ENCODE data around the gene CCL25.

Gene CCL25

DNA sequence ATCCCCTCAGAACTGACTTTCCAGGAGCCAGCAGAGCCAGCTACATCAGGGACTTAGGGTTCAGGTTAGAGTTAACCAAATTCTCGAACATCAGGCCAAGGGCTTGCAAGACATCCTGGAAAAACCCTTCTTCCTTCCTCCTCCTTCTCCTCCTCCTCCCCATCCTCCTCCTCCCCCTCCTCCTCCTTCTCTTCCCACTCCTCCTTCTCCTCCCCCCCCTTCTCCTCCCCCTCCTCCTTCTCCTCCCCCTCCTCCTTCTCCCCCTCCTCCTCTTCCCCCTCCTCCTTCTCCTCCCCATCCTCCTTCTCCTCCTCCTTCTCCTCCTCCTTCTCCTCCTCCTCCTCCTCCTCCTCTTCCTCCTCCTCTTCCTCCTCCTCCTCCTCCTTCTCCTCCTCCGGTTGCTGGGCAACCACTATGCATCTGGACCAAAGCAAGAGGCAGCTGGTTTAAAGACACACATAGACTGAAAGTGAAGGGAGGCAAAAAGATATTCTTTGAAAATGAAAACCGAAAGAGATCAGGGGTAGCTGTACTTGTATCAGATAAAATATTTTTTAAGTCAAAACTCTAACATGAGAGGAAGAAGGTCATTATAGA, 5.9 kb upstream of the CCL25 start:
- DNase-seq: no peak

DNA sequence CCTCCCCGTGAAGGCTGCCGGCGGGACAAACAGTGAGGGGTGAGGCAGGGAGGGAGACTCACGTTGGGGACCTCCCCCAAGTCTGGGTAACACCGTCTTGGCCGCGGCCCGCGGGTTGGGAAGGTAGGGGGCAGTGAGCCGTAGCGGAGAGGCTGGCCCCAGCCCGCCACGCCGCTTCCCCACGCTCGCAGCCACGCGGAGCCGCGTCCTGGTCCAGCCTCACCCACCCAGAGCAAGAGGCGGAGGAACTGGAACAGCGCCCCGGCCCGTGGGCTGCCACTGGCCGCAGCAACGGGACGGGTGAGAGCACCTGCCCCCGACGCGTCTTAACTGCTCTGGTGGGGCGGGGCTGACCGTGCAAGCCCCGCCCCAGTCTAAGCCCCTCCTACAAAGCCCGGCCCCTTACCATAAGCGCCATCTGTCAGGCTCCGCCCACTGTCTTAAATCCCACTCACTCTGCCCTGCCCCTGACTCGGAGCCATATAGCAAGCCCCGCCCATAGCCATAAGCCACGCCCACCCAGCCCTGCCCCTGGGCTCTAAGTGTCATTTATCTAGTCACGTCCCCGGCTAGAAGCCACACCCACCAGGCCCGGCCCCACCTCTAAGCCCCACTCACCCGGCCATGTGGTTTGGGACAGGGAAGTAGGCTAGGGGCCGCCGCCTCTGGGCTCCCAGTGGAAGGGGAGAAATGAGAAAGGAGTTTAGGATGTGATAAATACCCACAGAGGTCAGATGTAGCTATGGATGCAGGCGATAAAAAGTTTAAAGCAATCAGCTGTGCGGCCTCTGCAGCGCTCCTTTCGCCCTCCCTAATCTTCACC, 2.1 kb upstream of the CCL25 start:
- peak; percentile 93 for DNase-seq

DNA sequence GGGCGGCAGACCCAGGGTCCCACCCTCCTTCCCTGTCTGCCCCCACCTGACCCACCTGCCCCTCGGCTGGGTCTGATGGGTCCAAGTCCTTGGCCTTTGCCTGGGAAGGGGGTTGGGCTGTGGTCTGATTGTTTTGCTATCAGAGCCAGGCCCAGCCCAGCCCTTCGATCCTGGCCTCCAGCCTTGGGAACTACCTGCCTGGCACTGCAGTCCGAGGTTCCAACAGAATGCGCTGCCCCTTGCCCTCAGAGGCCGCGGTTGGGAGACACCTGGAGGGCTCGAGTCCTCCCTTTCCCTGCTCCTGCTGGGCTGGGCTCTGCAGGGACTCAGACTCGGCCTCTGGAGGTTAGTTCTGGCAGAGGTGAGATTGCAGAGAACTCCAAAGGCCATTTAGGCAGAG, 1.6 kb downstream of the CCL25 start:
- no peak for DNase-seq

DNA sequence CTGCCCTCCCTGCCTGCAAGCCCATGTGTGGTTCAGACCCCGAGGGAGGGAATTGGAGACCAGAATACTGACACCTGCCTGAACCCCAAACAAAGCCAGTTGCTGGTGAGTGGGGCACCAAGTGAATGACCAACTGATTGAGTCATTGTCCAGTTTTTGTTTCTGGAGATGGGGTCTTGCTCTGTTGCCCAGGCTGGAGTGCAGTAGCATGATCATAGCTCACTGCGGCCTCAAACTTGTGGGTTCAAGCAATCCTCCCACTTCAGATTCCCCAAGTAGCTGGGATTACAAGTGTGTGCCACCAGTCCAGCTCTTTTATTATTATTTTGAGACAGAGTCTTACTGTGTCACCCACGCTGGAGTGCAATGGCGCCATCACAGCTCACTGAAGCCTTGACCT, 4.0 kb downstream of the CCL25 start:
- DNase-seq: no peak

DNA sequence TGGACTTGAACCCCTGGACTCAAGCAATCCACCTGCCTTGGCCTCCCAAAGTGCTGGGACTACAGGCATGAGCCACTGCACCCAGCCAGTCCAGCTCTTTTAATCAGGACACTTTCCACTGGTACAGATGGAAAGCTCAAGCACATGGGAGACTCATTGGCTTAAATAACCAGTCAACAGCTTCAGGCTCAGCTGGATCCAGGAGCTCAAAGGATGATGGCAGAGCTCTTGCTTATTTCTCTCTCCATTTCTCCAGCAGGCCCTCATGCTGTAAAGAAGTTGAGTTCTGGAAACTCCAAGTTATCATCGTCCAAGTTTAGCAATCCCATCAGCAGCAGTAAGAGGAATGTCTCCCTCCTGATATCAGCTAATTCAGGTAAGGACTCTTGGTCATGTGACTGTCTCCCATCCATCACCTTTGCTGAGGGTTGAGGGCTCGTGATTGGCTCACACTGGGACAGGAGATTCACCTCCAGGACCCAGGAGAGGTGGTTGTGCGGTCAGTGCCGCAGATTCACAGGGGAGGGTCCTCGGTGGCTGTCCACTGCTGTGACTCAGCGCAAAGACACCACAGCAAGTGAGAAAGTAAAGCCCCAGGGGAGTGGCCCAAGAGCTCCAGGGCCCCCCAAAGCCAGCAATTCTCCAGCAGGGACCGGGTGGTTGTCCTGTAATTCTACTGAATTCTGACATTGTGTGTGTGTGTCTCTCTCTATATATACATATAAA, 5.1 kb downstream of the CCL25 start:
- no peak for DNase-seq

DNA sequence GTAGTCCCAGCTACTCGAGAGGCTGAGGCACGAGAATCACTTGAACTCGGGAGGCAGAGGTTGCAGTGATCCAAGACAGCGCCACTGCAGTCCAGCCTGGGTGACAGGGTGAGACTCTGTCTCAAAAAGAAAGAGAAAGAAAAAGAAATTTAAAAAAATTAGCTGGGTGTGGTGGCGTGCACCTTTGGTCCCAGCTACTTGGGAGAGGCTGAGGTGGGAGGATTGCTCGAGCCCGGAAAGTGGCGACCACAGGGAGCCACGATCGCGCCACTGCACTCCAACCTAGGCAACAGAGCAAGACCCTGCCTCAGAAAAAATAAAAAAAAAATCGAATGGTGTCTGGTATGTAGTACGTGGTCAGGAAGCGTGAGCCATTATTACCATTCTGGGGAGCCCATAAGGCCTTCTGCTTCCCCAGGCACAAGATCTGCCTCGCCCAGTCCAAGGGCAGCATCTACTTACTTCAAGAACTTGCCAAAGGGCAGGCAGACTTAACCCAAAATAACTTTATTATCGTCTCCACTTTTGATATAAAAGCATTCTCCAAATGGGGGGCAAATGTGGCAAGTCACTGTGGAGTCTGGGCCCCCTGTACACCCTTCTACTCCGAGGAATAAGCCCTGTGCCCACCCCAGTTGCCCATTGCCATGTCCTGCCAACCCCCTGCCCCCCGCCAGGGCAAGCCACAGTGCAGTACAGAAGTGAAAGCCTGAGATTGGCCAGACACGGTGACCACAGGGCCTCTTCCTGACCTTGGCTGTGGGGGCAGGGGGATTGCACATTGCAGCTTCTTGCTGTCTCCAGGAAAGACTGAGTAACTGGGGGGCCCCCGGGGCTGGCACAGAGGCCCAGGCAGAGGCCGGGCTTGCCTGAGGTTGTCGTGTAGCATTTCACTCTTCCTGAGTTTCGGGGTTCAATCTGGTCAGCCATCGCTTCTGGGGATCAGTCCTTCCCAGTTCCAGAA, 12.6 kb downstream of the CCL25 start:
- no peak for DNase-seq

DNA sequence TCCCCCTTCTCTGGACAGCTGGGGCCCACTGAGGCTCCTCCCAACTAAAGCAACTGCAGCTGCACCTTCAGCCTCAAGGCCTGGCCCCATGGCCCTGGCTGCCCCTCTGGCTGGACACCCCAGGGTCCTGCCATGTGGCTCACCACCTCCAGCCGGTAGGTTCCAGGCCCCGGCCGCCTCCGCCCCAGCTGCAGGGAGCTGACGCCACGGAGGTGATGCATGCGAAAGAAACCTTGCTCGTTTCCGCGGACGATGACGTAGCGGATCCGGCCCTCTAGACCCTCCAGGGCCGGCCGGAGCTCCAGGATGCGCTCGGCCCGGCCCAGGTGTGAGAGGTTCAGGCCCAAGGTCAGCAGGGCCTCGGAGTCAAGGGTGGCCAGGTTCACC, 13.3 kb downstream of the CCL25 start:
- no peak for DNase-seq

DNA sequence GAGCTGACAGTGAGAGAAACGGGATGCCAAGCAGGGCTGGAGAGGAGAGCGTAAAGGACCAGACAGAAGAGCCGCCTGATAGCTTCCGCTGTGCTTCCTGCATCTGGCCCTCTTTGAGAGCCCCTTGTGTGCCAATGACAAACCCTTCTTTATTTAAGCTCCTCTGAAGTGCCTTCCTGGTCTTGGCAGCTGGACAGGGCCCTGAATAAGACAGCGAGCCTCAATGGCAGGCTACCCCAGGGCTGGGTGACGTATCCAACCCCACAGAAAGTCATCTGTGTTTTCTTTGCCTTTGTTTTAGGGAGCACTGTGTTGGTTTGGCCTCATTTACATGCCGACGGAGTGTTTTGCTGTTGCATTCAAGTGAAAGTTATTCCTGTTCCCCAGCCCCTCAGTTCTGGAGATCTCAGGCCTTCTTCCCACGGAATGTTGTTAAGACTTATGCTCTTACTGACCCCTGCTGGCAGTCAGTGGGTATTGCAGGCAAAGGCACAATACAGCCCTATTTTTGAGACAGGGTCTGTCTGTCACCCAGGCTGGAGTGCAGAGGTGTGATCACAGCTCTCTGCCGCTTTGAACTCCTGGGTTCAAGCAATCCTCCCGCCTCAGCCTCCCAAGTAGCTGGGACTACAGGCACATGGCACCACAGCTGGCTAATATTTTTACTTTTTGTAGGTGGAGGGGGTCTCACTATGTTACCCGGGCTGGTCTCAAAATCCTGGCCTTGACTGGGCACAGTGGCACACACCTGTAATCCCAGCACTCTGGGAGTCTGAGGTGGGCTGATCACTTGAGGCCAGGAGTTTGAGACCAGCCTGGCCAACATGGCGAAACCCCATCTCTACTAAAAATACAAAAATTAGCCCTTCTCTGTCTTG, 16.8 kb downstream of the CCL25 start:
- DNase-seq: no peak

DNA sequence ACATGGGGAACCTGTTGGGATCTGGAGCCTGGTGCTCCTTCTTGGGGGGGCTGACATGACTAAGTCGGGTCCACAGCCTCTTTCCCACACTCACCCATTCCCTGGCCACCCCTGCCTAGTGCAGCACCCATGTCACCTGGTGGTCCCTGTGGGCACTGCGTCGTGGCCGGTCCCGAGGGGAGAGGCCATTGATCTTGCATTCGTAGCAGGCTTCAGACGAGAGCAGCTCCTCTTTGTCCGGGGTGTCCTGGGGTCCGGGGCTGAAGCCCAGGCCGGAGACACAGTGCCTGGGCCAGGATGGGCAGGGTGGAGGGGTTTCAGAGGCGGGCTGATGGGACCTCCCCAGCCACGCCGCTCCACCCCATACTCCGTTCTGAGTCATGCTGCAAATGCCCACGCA, 19.4 kb downstream of the CCL25 start:
- no peak for DNase-seq

DNA sequence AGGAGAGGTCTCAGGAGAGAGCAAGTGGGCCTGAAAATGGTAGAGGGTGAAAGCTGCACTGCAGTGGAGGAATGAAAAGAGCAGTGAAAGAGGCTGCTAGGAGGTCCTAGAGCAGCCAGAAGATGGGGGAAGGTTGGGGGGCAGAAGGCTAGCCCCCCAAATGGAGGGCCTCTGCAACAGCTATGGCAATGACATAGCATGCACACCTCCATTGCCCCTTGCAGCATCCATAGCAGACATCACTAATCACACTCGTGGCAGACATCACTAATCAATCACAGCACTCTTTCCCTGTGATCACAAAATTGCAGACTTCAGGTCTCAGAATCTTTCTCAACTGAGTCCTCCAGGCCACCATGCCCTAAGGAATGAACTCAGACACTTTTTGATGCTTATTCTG, 21.9 kb downstream of the CCL25 start:
- DNase-seq: no peak

DNA sequence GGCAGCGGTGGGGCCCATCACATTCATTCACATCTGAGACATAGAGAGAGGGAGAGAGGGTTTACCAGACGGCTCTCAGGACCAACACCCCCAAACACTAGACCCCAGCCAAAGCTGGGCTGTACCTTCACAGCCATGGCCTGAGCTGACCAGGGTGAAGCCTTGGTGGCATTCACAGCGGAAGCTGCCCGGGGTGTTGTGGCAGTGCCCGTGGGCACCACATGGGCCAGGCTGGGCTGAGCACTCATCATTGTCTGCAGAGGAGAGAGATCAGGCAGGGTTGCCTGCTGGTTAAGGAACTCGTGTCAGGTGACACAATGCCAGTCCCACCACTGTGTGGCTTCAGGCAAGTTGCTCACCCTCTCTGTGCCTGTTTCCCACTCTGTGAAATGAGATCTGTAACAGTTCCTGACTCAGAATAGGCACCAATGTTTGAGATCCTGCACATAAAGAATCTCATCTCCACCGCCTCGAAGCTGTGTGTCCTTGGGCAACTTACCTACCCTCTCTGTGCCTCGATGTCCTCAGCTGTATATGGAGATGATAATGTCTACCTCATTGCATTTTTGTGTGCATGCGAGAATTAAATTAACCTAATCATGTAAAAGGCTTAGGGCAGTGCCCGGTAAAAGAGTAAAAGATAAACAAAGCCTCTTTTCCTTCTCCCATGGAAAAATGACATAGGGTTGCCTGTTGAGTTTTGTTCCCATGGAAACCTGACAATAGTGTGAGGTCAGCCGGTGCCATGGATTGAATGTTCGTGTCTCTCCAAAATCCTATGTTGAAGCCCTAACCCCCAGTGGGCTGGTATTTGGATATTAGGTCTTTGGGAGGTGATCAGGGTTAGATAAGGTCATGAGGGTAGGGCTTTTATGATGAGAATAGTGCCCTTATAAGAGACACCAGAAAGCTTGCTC, 22.9 kb downstream of the CCL25 start:
- no peak for DNase-seq

DNA sequence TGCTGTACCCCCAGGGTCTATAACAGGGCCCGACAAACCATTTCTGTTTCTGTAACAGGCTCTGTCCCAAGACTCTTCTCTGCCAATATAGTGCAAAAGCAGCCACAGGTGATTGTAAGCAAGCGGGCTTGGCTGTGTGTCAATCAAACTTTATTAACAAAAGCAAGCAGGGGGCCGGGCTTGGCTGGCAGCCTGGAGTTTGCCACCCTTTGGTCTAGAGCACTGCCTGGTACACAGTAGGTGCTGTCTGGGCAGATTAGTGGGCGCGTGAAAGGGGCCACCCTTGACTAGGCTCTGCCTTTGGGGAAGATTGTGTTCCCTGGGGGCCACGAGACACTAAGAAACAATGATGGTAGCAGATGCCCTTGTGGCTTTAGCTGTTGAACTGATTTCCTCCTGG, 27.4 kb downstream of the CCL25 start:
- DNase-seq: no peak

DNA sequence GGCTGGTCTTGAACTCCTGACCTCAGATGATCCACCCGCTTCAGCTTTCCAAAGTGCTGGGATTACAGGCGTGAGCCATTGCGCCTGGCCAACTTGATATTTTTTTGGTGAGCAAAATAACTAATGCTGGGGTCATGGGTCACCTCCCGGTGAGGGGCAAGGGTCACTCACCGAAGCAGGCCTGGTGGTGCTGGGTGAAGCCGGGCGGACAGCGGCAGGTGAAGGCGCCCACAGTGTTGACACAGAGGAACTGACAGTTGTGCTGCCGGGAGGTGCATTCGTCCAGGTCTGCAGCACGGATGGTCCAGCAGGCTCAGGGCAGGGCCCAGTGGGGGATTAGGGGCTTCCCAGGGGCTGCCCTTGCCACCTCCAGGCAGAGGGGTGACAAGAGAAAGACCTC, 28.3 kb downstream of the CCL25 start:
- DNase-seq: no peak

DNA sequence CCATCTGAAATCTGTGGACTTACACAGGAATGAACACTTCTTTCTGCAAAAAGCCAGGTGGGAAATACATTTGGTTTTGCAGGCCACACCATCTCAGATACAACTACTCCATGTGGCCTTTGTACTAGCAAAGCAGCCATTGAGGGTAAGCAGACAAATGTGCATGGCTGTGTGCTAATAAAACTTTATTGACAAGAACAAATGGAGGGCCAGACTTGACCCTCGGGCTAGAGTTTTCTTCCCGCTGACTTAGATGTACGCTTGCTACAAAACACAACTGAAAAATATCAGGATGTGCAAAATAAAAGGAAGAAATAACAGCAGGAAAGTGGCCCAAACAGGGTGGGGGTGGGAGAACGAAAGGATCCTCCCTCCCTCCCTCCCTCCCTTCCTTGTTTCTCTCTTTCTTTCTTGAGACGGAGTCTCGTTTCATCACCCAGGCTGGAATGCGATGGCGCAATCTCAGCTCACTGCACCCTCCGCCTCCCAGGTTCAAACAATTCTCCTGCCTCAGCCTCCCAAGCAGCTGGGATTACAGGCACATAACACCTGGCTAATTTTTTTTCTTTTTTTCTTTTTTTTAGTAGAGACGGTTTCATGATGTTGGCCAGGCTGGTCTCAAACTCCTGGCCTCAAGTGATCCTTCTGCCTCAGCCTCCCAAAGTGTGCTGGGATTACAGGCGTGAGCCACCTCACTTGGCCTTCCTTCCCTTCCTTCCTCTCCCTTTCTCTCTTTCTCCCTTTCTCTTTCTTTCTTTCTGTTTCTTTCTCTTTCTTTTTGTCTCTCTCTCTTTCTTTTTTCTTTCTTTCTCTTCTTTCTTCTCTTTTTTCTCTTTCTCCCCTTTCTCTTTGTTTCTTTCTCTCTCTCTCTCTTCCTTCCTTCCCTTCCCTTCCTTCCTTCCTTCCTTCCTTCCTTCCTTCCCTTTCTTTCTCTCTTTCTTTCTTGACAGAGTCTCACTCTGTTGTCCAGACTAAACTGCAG, 29.3 kb downstream of the CCL25 start:
- no peak for DNase-seq

DNA sequence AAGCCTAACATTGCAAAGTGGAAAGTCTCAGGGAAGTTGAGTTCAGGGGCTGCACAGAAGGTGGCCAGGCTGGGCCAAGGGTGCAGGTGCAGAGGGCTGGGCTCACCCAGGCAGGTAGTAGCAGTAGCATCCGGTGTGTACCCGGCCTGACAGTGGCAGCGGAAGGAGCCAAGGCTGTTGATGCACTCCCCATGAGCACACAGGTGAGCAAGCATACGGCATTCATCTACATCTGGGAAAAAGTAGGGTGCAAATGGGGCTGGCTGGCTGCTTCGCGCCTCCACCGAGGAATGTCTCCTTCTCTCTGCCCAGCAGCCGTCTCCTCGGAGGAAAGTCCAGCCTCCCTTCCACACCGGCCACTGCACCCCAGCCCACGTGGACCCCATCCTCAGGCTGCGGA, 30.6 kb downstream of the CCL25 start:
- DNase-seq: no peak

DNA sequence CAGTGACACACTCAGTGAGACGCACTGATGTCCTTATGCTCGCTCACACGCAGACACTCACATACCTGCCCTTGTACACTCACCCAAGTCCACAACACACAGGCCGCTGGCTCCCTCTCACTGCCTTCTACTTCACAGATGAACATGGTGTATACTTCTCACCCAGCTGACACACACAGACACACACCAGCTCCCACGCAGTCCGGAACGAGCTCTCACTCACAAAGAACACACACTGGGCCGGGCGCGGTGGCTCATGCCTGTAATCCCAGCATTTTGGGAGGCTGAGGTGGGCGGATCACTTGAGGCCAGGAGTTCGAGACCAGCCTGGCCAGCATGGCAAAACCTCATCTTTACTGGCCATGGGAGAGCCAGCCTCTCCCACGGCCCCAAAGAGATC, 31.6 kb downstream of the CCL25 start:
- DNase-seq: no peak

DNA sequence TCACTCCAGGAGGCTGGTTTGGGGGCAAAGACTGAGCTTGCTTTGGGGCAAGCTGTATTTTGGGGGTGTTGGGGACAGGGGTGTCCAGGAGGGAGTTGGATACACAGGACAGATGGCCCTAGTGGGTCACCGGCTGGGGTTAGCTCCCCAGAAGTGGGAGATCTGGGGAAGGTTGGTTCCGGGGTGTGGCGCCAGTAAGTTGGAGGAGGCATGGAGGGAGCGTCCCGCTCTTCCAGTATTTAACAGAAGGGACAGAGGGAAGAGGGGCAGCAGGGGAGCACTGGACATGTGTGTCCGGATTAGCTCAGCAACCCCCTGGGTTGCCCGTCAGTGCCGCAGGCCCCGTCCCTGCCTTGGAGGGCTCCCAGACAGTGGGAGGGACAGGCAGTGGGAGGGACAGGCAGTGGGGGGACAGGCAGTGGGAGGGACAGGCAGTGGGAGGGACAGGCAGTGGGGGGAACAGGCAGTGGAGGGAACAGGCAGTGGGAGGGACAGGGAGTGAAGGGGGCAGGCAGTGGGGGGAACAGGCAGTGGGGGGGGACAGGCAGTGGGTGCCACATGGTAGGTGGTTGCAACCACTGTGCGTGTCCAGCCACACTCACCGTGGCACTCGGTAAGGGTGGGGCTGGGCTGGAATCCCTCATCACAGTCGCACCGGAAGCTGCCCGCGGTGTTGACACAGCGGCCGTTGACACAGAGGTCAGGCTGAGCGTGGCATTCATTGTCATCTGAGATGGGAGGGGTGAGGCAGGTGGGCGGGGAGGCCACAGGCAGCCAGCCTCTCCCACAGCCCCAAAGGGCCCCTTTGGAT, 33.2 kb downstream of the CCL25 start:
- no peak for DNase-seq

DNA sequence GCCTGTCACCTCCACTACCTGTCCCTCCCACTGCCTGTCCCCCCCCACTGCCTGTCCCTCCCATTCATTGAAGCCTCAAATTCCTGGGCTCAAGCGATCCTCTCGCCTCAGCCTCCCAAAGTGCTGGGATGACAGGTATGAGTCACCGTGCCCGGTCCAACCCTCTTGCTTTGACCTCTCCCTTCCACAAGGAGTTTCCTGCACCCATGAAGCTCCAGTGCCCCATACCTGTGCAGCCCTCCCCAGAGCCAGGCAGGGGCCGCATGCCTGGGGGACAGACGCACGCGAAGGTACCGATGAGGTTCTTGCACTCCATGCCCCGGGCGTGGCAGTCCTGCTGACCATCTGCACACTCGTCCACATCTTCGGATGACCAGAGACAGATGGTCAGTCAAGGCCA, 34.3 kb downstream of the CCL25 start:
- DNase-seq: no peak

DNA sequence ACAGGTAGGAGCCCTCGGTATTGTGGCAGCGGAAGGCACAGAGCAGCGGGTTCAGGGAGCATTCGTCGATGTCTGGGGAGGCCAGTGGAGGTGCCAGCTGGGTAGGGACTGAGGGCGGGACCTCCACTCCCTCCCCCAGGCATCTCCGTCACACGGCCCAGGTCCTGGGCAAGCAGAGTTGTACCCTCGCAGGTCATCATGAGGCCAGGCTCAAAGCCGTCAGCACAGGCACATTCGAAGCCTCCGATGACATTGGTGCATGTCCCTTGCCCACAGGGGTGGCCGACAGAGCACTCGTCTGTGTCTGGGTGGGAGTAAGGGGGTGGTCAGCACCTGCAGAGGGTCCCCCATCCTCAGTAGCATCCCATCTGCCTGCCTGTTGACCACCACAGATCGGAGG, 35.3 kb downstream of the CCL25 start:
- no peak for DNase-seq
